ENCODE results near the gene IGFBP6. TPM values are rescaled to one million over a fixed set of nuclear protein-coding genes. Genes with fewer than 3 reads are reported as not detected.

Gene IGFBP6
- polyA plus RNA-seq, 1 of the 3 experiments (the other 2 are of a cell fraction): 570 TPM

- H3K4me2 ChIP-seq: peak overlapping the region; percentile 100
- H3K9me3 ChIP-seq: no peaks in the 10 kb centered on the region
- H3K27ac ChIP-seq (ENCODE audit: low read depth in 2 of 2, low read length in 1 of 2): peak overlapping the region; percentile 90 to 98
- peak overlapping the region; percentile 81 for H3K9ac ChIP-seq
- DNase-seq: peak; percentile 63
- H3K79me2 ChIP-seq (ENCODE audit: insufficient read depth): peaks cover 10% of the 10 kb centered on the region; the same call in 1 of the 2 replicates
- CTCF ChIA-PET: interaction anchor here (1.1 to 7.6 kb wide), 7 partner anchors 15 to 94 kb away, joined by 3 to 385 read pairs (median 27); partner anchors contain the start of gene SPRYD3
- no peak for TF ChIP-seq POLR2AphosphoS5 (IDR thresholded peaks at IDR 0.05; ENCODE audit: low read depth, low read length)
- no peak for TF ChIP-seq TCF12 (IDR thresholded peaks at IDR 0.05)
- no peak for TF ChIP-seq USF1 (IDR thresholded peaks at IDR 0.05; ENCODE audit: borderline replicate concordance, low read depth)
- TF ChIP-seq RFX5 (IDR thresholded peaks at IDR 0.05; ENCODE audit: low read length): no peak
- TF ChIP-seq RCOR1 (IDR thresholded peaks at IDR 0.05; ENCODE audit: low read length): no peak
- no peak for TF ChIP-seq ELF1 (IDR thresholded peaks at IDR 0.05)
- TF ChIP-seq ZBTB33 (IDR thresholded peaks at IDR 0.05; ENCODE audit: borderline replicate concordance, low read depth): no peak
- TF ChIP-seq SIN3A (IDR thresholded peaks at IDR 0.05; ENCODE audit: borderline replicate concordance, low read depth, low read length): no peak
- TF ChIP-seq RAD21 (IDR thresholded peaks at IDR 0.05; ENCODE audit: low read length): no peak
- no peak for TF ChIP-seq TEAD4 (IDR thresholded peaks at IDR 0.05; ENCODE audit: borderline replicate concordance, insufficient read depth)
- TF ChIP-seq GATA2 (CRISPR knock-in tag; IDR thresholded peaks at IDR 0.05): no peak
- TF ChIP-seq CHD2 (IDR thresholded peaks at IDR 0.05; ENCODE audit: low read length, partially characterized antibody): no peak
- TF ChIP-seq CTCF (IDR thresholded peaks at IDR 0.05): no peak
- no peak for TF ChIP-seq IRF3 (IDR thresholded peaks at IDR 0.05; ENCODE audit: low read depth, low read length)
- no peak for TF ChIP-seq SMC3 (IDR thresholded peaks at IDR 0.05; ENCODE audit: low read depth, low read length)
- no peak for TF ChIP-seq FOXM1 (IDR thresholded peaks at IDR 0.05; ENCODE audit: low read depth)
- TF ChIP-seq USF2 (IDR thresholded peaks at IDR 0.05; ENCODE audit: borderline replicate concordance, low read depth, low read length): no peak
- no peak for TF ChIP-seq REST (IDR thresholded peaks at IDR 0.05; ENCODE audit: low read depth, low read length)
- TF ChIP-seq MAX (IDR thresholded peaks at IDR 0.05; ENCODE audit: low read depth): no peak
- peaks cover 30% of the 10 kb centered on the region for H3F3A ChIP-seq (replicated peaks; ENCODE audit: insufficient read depth)
- peaks cover 10 to 21% of the 10 kb centered on the region in 2 experiments; a peak in 2 of 4 replicates for H3K4me1 ChIP-seq (ENCODE audit: control insufficient read depth in 1 of 2, insufficient read depth in 2 of 2, low read depth in 1 of 2, low read length in 1 of 2)
- H4K20me1 ChIP-seq (ENCODE audit: insufficient read depth): no peaks in the 10 kb centered on the region
- peak overlapping the region; percentile 74 for H2AFZ ChIP-seq (ENCODE audit: low read depth)
- H3K9me2 ChIP-seq: no peaks in the 10 kb centered on the region
- peak overlapping the region; percentile 62 to 78 for H3K4me3 ChIP-seq (ENCODE audit: low read depth in 2 of 2, low read length in 1 of 2)
- POLR2A ChIA-PET: interaction anchor here (0.7 to 1.2 kb wide), 4 partner anchors 11 to 31 kb away, joined by 3 to 10 read pairs (median 6); partner anchors contain the start of gene SPRYD3
- WGBS (ENCODE audit: low lambda C conversion rate): 7% methylated on average over 9 of the region's 9 CpGs
- peaks cover 6 to 8% of the 10 kb centered on the region in 2 experiments for H3K36me3 ChIP-seq (replicated peaks in 1 of 2; ENCODE audit: control insufficient read depth in 1 of 2, insufficient read depth in 2 of 2, low read length in 1 of 2)
- H3K27me3 ChIP-seq (ENCODE audit: insufficient read depth): no peaks in the 10 kb centered on the region
Observed at GRCh38 chr12:53097207-53097563, 282 bp upstream of the IGFBP6 start.

All from SK-N-SH (cell line).